ENCODE results near the gene PYROXD2. TPM values are rescaled to one million over a fixed set of nuclear protein-coding genes. Genes with fewer than 3 reads are reported as not detected.

Gene PYROXD2
- 13.8 and 14.0 TPM in 2 replicates for total RNA-seq (2014; rRNA removed; shearing (Covaris generic))
- polyA plus RNA-seq (2016; fragmentation: Nextera tagmentation; extraction: Ambion mirVana): 12.0 and 12.1 TPM in 2 replicates

DNA sequence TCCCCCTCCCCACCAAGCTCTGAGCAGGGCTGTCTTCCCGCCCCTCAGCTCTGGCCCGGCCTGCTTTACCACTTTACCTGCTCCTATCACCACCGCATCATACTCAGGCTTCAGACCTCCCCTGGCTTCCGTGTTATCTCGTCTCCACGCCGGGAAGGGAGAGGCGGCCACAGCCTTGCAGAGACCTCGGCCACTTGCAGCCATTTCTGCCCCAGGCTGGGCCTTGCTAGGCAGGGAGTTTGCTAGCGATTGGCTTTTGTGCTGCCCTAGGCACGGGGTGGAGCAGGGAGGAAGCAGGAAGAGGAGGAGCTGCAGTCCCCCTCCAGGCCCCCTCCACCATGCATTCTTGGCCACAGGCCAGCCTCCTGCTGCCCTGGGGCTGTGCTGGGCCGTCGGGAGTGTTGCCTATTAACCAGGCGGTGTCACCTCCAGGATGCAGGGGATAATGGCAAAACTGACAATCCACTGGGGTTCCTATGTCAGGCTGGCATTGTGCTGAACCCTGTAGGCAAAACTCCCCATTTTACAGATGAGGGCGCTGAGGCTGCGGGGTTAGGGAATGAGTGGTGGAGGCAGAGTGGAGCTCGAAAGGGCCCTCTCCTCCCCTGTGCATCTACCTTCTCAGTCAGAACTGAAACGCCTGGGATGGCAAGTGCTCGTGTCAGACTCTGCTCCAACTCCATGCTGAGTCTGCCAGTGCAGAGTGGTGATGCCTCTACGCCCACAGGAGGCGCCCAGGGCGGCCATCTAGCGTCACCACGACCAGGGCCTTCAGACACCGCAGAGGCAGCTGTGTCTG lies at the start of gene PYROXD2:
TSS of gene PYROXD2 (minus strand) at position 251 of the 799 bp plus-strand sequence. CDS start at position 204, 47 bp downstream.
- in situ Hi-C loops (cut with MboI): no loop called here
- WGBS, 2 experiments (ENCODE audit: low coverage in 1 of 2, low lambda C conversion rate in 2 of 2, missing lambda C conversion rate in 2 of 2): 24% methylated on average over 24 to 25 of the region's 25 CpGs
- H2AFZ ChIP-seq: peak within 1 kb of the TSS; percentile 68
- H3K79me2 ChIP-seq (ENCODE audit: insufficient read depth): no peaks in the 10 kb centered on the region
- H3K27me3 ChIP-seq (replicated peaks; ENCODE audit: insufficient read depth): no peaks in the 10 kb centered on the region
- H3K4me1 ChIP-seq (ENCODE audit: insufficient read depth): peaks cover 4% of the 10 kb centered on the region; the same call in 1 of the 2 replicates
- H3K27ac ChIP-seq: no peak within 1 kb of the TSS
- H3K9me3 ChIP-seq (ENCODE audit: low read depth): no peaks in the 10 kb centered on the region
- H3K4me2 ChIP-seq (ENCODE audit: unreplicated experiment): peak within 1 kb of the TSS; percentile 84
- peak within 1 kb of the TSS; percentile 77 for H3K9ac ChIP-seq
- no peak for TF ChIP-seq EZH2phosphoT487 (IDR thresholded peaks at IDR 0.05; ENCODE audit: insufficient read depth, low read depth)
- no peak for TF ChIP-seq EZH2 (IDR thresholded peaks at IDR 0.05; ENCODE audit: insufficient read depth, poor library complexity, severe bottlenecking)
- H3F3A ChIP-seq (ENCODE audit: insufficient read depth): 0 out of 2 replicates have a peak, but pooled peaks cover 5% of the 10 kb centered on the region
- H3K4me3 ChIP-seq: peak within 1 kb of the TSS; percentile 79
- H3K36me3 ChIP-seq (ENCODE audit: low read depth): no peaks in the 10 kb centered on the region
- H3K9me2 ChIP-seq (ENCODE audit: insufficient read depth): no peaks in the 10 kb centered on the region
- DNase-seq: peak; percentile 94
- H4K20me1 ChIP-seq (ENCODE audit: insufficient read depth): no peaks in the 10 kb centered on the region

DNA sequence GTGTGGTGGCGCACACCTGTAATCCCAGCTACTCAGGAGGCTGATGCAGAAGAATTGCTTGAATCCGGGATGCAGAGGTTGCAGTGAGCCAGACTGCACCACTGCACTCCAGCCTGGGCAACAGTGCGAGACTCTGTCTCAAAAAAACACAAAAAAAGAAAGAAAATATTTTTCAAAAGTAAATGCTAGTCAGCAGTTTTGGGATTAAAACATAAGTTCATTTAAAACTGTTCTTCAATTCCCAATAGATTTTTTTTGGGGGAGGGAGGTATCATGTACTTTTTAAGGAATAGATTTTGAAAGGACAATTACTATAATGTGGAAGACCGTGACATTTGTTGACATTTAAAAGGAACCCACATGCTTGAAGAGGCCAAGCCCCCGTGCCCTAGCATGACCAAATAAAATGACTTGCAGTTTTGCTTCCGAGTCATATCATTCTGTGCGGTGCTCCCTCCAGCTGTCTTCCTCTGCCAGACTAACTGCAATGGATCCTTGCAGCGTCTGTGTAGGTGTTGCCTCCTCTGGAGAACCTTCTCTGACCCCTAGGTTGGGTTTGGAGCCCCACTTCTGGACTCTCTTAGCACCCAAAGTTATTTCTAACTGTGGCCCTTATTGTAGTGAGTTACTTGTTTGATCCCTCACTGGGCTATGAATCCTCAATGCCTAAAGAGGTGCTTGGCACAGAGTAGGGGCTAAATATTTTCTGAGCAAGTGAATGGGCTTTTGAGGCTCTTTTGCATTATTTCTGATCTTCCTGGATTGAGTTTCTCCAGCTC lies 49.2 kb upstream of the PYROXD2 start:
- no peak overlapping the region for H3K27ac ChIP-seq
- H3F3A ChIP-seq (ENCODE audit: insufficient read depth): peaks cover 10% of the 10 kb centered on the region; the same call in 1 of the 2 replicates
- no peaks in the 10 kb centered on the region for H4K20me1 ChIP-seq (ENCODE audit: insufficient read depth)
- no peaks in the 10 kb centered on the region for H3K36me3 ChIP-seq (ENCODE audit: low read depth)
- H3K79me2 ChIP-seq (ENCODE audit: insufficient read depth): no peaks in the 10 kb centered on the region
- in situ Hi-C loops (cut with MboI): loop anchor here (10.0 kb wide), 1 partner anchor 791 kb away; no protein-coding TSS in a partner anchor
- H3K4me2 ChIP-seq (ENCODE audit: unreplicated experiment): no peak overlapping the region
- WGBS, 2 experiments (ENCODE audit: low coverage in 1 of 2, low lambda C conversion rate in 2 of 2, missing lambda C conversion rate in 2 of 2): 78 to 84% methylated on average over 8 of the region's 8 CpGs
- H3K4me1 ChIP-seq (ENCODE audit: insufficient read depth): peaks cover 9% of the 10 kb centered on the region
- H2AFZ ChIP-seq: no peak overlapping the region
- no peak overlapping the region for H3K9ac ChIP-seq
- no peaks in the 10 kb centered on the region for H3K27me3 ChIP-seq (replicated peaks; ENCODE audit: insufficient read depth)
- H3K9me3 ChIP-seq (ENCODE audit: low read depth): no peaks in the 10 kb centered on the region
- no peak for TF ChIP-seq EZH2 (IDR thresholded peaks at IDR 0.05; ENCODE audit: insufficient read depth, poor library complexity, severe bottlenecking)
- no peak for TF ChIP-seq EZH2phosphoT487 (IDR thresholded peaks at IDR 0.05; ENCODE audit: insufficient read depth, low read depth)
- H3K9me2 ChIP-seq (ENCODE audit: insufficient read depth): no peaks in the 10 kb centered on the region
- no peak for DNase-seq
- no peak overlapping the region for H3K4me3 ChIP-seq

DNA sequence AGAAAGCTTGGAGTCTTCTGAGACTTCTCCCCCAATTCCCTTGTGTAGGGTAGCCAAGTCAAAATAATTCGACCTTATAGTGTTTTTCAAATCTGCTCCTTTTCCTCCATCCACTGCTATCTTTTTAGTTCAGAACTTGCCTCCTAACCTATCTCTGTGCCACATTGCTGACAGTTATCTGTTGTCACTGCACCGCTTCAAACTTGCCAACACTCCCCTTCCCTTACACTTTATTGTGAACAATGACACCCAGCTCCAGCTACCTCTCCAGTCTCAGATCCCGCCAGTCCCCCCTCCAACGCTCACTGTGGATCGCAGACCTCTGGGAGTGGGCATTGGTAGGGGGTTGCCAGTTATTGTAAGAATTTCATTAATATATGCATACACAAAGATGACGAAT lies 48.0 kb upstream of the PYROXD2 start:
- H3K9me3 ChIP-seq (ENCODE audit: low read depth): no peaks in the 10 kb centered on the region
- DNase-seq: no peak

DNA sequence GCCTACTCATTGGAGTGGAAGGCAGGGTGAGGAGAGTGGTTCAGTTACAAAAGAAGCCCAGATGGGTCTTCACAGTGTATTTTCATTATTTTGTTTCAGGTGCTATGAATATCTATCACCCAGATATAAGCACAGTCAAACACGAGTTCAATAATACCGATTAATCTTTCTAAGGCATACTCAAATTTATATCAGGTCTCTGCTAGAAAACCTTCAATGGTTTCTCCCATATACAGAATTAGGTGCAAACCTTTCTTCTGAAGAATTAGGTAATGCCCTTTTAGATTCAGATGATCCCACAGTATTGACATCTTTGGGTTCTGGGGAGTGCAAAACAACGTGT lies 46.5 kb upstream of the PYROXD2 start:
- Histone ChIP-seq H3K9me2 (ENCODE audit: insufficient read depth) (no peaks in the 10 kb centered on the region), H3K79me2 (ENCODE audit: insufficient read depth) (no peaks in the 10 kb centered on the region), H3K9ac (no peak overlapping the region), H4K20me1 (ENCODE audit: insufficient read depth) (no peaks in the 10 kb centered on the region), H2AFZ (no peak overlapping the region), H3K36me3 (ENCODE audit: low read depth) (no peaks in the 10 kb centered on the region), H3K9me3 (ENCODE audit: low read depth) (no peaks in the 10 kb centered on the region), H3K4me1 (ENCODE audit: insufficient read depth) (peaks cover 9% of the 10 kb centered on the region), H3K27me3 (replicated peaks; ENCODE audit: insufficient read depth) (no peaks in the 10 kb centered on the region), H3F3A (ENCODE audit: insufficient read depth) (peaks cover 10% of the 10 kb centered on the region; the same call in 1 of the 2 replicates), H3K4me3 (no peak overlapping the region), H3K4me2 (ENCODE audit: unreplicated experiment) (peak overlapping the region; percentile 40), H3K27ac (no peak overlapping the region)
- DNase-seq: no peak
- in situ Hi-C loops (cut with MboI): loop anchor here (10.0 kb wide), 1 partner anchor 793 kb away; no protein-coding TSS in a partner anchor
- no peak for TF ChIP-seq EZH2phosphoT487 (IDR thresholded peaks at IDR 0.05; ENCODE audit: insufficient read depth, low read depth)
- no peak for TF ChIP-seq EZH2 (IDR thresholded peaks at IDR 0.05; ENCODE audit: insufficient read depth, poor library complexity, severe bottlenecking)
- 96 to 99% methylated on average over 3 of the region's 3 CpGs for WGBS, 2 experiments (ENCODE audit: low coverage in 1 of 2, low lambda C conversion rate in 2 of 2, missing lambda C conversion rate in 2 of 2)

More for the DNA sequence above, 48.0 kb upstream of the PYROXD2 start:
- no peak for TF ChIP-seq EZH2phosphoT487 (IDR thresholded peaks at IDR 0.05; ENCODE audit: insufficient read depth, low read depth)
- TF ChIP-seq EZH2 (IDR thresholded peaks at IDR 0.05; ENCODE audit: insufficient read depth, poor library complexity, severe bottlenecking): no peak
- peaks cover 10% of the 10 kb centered on the region; the same call in 1 of the 2 replicates for H3F3A ChIP-seq (ENCODE audit: insufficient read depth)
- no peak overlapping the region for H3K27ac ChIP-seq
- no peaks in the 10 kb centered on the region for H3K9me2 ChIP-seq (ENCODE audit: insufficient read depth)
- H3K79me2 ChIP-seq (ENCODE audit: insufficient read depth): no peaks in the 10 kb centered on the region
- H3K4me1 ChIP-seq (ENCODE audit: insufficient read depth): peaks cover 9% of the 10 kb centered on the region
- H3K36me3 ChIP-seq (ENCODE audit: low read depth): no peaks in the 10 kb centered on the region
- in situ Hi-C loops (cut with MboI): loop anchor here (10.0 kb wide), 1 partner anchor 792 kb away; no protein-coding TSS in a partner anchor
- no peak overlapping the region for H2AFZ ChIP-seq
- H3K4me3 ChIP-seq: no peak overlapping the region
- H3K4me2 ChIP-seq (ENCODE audit: unreplicated experiment): no peak overlapping the region
- no peaks in the 10 kb centered on the region for H3K27me3 ChIP-seq (replicated peaks; ENCODE audit: insufficient read depth)
- 87 to 94% methylated on average over 6 of the region's 6 CpGs for WGBS, 2 experiments (ENCODE audit: low coverage in 1 of 2, low lambda C conversion rate in 2 of 2, missing lambda C conversion rate in 2 of 2)
- no peak overlapping the region for H3K9ac ChIP-seq
- H4K20me1 ChIP-seq (ENCODE audit: insufficient read depth): no peaks in the 10 kb centered on the region
